ENCODE data around the gene URI1. TPM values are rescaled to one million over a fixed set of nuclear protein-coding genes. Genes with fewer than 3 reads are reported as not detected.
"Not testable (repeated sequence)": the region's sequence is repeated elsewhere in the genome, so short reads cannot be mapped to it uniquely, and the experiment has no call there.

Gene URI1
- total RNA-seq, 1 donor from 2014 or later: 37.3 TPM

- peak; percentile 32 for DNase-seq
Observed at GRCh38 chr19:29942404-29943261, 594 bp downstream of the URI1 start.

- DNase-seq: no peak
Observed at GRCh38 chr19:29943615-29944014, 1.6 kb downstream of the URI1 start.

DNA sequence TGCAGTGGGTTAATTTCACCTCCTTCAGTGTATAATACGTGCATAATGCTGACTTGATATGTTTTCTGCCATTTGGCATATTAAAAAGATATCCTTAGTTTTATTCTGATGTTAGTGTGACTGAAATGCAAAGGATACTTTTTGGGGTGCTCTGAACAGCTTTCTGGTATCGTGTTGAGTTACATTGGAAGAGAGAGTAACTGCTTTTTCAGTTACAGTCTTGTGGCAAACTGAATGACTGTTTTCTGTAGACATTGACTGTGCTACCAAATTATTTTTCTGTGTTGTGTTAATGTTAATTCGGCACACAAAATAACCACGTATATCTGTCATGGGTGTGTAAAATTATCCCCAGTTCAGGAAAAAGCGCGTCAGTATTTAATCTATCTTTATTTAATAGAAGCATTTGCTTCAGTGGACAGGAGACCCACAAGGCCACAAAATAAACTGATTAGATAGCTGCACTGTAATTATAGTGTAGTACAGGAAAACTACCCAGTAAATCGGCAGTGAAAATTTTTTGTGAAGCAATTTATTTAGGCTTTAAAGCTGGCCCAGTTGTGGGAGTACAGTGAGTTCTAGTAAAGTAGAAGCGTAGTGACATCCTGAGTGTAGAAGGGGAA lies 2.5 kb downstream of the URI1 start:
- no peak for DNase-seq

DNA sequence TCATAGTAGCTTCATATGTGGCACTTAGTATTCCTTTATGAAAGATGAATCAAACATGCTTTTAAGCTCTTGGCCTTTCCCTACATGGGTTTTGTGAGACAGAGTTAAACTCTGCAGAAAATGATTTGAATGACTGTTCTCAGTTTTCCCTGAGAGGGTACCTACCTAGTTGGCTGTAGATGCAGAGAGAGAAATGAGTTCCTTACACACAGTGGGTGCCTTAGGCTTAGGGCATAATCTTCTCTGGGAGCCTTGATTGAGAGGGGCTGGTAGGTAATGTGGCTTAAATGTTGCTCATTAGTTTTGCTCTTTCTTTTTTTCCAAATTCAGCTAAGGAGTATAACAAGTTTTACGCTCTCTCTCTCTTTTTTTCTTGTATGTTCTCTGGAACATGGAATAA lies 3.0 kb downstream of the URI1 start:
- no peak for DNase-seq

- no peak for DNase-seq
Observed at GRCh38 chr19:29945433-29945832, 3.4 kb downstream of the URI1 start.

- DNase-seq: no peak
Observed at GRCh38 chr19:29946645-29947044, 4.6 kb downstream of the URI1 start.

GRCh38 chr19:29947871-29948270 lies 5.8 kb downstream of the URI1 start:
- DNase-seq: no peak

DNA sequence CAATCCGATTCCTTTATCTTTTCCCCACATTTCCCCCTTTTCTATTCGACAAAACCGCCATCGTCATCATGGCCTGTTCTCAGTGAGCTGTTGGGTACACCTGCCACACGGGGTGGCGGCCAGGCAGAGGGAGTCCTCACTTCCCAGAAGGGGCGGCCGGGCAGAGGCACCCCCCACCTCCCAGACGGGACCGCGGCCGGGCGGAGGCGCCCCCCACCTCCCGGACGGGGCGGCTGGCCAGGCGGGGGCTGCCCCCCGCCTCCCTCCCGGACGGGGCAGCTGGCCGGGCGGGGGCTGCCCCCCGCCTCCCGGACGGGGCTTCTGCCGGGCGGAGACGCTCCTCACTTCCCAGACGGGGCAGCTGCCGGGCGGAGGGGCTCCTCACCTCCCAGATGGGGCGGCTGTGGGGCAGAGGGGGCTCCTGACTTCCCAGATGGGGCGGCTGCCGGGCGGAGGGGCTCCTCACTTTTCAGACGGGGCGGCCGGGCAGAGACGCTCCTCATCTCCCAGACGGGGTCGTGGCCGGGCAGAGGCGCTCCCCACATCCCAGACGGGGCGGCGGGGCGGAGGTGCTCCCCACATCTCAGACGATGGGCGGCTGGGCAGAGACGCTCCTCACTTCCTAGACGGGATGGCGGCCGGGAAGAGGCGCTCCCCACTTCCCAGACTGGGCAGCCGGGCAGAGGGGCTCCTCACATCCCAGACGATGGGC lies 6.9 kb downstream of the URI1 start:
- not testable (repeated sequence) for DNase-seq

GRCh38 chr19:29952177-29952576 lies 10.1 kb downstream of the URI1 start:
- DNase-seq: peak; percentile 55

DNA sequence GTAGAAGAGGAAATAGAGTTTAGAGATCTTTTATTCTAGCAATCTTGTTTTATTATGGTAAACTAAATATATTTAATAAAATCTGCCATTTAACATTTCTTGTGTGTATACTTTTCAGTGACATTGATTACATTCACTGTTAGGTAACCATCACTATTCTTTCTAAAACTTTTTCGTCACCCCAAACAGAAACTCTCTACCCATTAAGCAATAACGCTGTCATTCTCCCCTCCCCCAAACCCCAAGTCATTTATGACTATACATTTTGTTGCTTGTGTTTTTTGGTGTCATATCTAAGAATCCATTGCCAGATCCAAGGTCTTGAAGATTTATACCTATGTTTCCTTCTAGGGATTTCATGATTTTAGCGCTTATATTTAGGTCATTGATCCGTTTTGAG lies 10.6 kb downstream of the URI1 start:
- no peak for DNase-seq

GRCh38 chr19:29953352-29954247 lies 11.6 kb downstream of the URI1 start:
- DNase-seq: no peak

DNA sequence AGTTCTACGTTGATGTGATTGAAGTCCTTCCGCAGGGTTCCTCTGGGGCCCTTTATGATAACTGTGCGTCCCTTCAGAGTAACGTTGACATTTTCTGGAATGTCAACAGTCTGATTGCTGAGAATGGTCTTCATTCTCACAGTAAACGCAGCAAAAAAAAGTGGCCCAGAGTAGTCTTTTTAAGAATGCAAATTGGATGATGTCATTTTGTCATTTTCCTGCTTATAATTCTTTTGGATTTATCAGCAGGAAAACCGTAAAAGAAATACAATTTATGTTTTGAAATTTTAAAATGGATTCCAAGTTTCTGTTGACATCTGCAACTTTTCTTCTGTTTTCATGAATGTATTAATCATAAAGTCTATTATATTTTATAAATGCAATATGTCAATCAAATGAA lies 14.8 kb downstream of the URI1 start:
- no peak for DNase-seq

- DNase-seq: no peak
Observed at GRCh38 chr19:29961311-29961710, 19.3 kb downstream of the URI1 start.

DNA sequence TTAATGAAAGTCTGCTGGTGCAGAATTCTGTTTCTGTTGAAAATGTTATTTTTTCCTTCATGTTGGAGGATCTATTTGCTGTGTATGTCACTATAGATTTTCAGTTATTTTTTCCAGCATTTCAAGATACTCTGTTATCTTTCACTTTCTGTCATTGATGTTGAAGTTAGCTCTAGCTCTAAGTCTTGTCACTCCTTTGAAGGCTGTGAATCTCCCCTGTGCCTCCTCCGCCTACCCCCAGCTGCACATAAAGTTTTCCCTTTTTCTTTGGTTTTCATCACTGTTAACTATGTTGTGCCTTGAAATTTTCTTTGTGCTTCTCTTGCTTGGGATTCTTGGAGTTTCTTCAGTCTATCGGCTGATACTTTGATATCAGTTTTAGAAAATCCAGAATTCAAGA lies 20.8 kb downstream of the URI1 start:
- DNase-seq: no peak

GRCh38 chr19:29963576-29963975 lies 21.5 kb downstream of the URI1 start:
- no peak for DNase-seq

DNA sequence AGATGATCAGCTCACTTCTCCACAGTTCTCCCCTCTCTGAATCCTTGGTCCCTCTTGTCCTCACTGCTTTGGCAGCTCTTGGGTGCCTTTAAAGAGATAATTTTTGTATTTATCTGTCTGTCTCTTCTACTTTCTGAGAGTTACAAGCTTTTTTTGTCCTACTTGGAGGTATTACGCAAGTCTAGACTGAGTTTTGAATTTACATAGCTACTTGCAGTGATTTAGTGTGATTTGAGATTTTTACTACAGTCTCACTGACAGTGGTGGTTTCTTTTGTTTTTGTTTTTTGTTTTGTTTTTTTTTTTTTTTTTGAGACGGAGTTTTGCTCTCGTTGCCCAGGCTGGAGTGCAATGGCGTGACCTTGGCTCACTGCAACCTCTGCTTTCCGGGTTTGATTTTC lies 22.1 kb downstream of the URI1 start:
- no peak for DNase-seq

- no peak for DNase-seq
Observed at GRCh38 chr19:29965492-29965891, 23.5 kb downstream of the URI1 start.

- not testable (repeated sequence) for DNase-seq
Observed at GRCh38 chr19:29966142-29966541, 24.1 kb downstream of the URI1 start.

- peak; percentile 31 for DNase-seq
Observed at GRCh38 chr19:29966588-29967249, 24.7 kb downstream of the URI1 start.

- no peak for DNase-seq
Observed at GRCh38 chr19:29967623-29968022, 25.6 kb downstream of the URI1 start.

DNA sequence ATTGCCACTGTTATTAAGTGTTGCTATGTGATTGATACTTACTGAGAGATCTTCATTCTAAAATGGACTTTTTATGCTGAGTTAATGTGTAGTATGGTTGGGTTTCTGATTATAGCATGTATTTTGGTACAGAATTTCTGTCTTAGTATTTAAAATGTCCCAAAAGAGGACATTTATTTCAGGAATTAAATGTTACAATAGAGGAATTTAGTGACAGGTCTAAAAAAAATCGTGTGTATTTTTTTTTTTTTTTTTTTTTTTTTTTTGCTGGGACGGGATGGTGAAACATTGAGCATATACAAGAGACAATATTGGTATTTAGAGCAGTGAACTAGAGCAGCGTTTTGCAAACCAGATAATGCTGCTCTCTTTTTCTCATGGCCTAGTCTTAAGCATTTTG lies 27.9 kb downstream of the URI1 start:
- DNase-seq: no peak

DNA sequence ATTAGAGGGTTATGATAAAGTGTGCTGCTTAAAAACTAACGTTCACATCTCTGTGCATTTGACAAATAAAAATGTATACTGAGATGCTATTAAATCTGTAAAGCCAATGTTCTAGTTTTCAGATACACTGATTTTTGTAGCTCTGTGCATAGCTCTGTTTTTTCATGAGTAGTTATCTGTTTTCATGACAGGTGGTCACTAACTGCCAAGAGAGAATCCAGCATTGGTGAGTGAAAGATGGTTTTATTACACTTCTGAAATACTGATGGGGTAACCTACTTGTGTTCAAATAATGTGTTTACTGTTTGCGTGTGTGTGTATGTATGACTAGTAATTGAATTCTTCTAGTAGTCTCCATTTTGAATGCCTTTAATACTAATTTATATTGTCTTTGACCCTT lies 29.0 kb downstream of the URI1 start:
- no peak for DNase-seq
